Astrocyte (in vitro differentiated cells and primary cell): Measurements from ENCODE around the gene SHROOM3. TPM values are rescaled to one million over a fixed set of nuclear protein-coding genes. Genes with fewer than 3 reads are reported as not detected.

ENCODE experiments used
- DNase-seq: peaks from one replicate; pipeline ENCODE4 v3.0.0-alpha.2; 2010; ENCODE audit warnings: low read depth
- FAIRE-seq: peaks from 2 replicates; lab custom pipeline; 2011; peaks lifted over from hg19 to GRCh38; lab: Jason Lieb, UNC
- H2AFZ ChIP-seq: 2 replicates; pipeline ENCODE4 v1.6.0; 2012; ENCODE audit warnings: low read depth, low read length, inconsistent platforms
- H3K27ac ChIP-seq: 2 replicates; pipeline ENCODE4 v1.5.1; 2011; ENCODE audit warnings: low read depth, low read length, inconsistent platforms
- H3K27me3 ChIP-seq: 2 replicates; pipeline ENCODE4 v1.6.0; 2011; ENCODE audit warnings: low read length, inconsistent platforms; ENCODE audit not compliant: insufficient read depth
- H3K36me3 ChIP-seq: 2 replicates; pipeline ENCODE4 v1.5.1; 2011; ENCODE audit warnings: low read length, inconsistent platforms; ENCODE audit not compliant: insufficient read depth
- H3K4me1 ChIP-seq: 2 replicates; pipeline ENCODE4 v1.5.1; 2011; ENCODE audit warnings: low read length, inconsistent platforms; ENCODE audit not compliant: insufficient read depth
- H3K4me2 ChIP-seq: 2 replicates; pipeline ENCODE4 v1.6.0; 2012; ENCODE audit warnings: low read length, inconsistent platforms
- H3K4me3 ChIP-seq: 2 replicates; pipeline ENCODE4 v1.5.1; 2011; ENCODE audit warnings: low read depth, mild to moderate bottlenecking, low read length, inconsistent platforms; ENCODE audit not compliant: insufficient read depth
- H3K79me2 ChIP-seq: 2 replicates; pipeline ENCODE4 v1.6.0; 2012; ENCODE audit warnings: mild to moderate bottlenecking, low read length, inconsistent platforms; ENCODE audit not compliant: insufficient read depth
- H3K9ac ChIP-seq: 2 replicates; pipeline ENCODE4 v1.6.0; 2012; ENCODE audit warnings: mild to moderate bottlenecking, low read length, inconsistent platforms
- H3K9me3 ChIP-seq: 2 replicates; pipeline ENCODE4 v1.5.1; 2012; ENCODE audit warnings: low read depth, mild to moderate bottlenecking, low read length, inconsistent platforms; ENCODE audit not compliant: insufficient read depth
- H4K20me1 ChIP-seq: 2 replicates; pipeline ENCODE4 v1.6.0; 2012; ENCODE audit warnings: low read length, inconsistent platforms; ENCODE audit not compliant: insufficient read depth
- H3K27ac Mint-ChIP-seq: one replicate; pipeline ENCODE4 v1.8.0; 2021; ENCODE audit warnings: mild to moderate bottlenecking, mixed read lengths; ENCODE audit not compliant: unreplicated experiment
- H3K27me3 Mint-ChIP-seq: one replicate; pipeline ENCODE4 v1.8.0; 2021; ENCODE audit warnings: low read depth, mixed read lengths; ENCODE audit not compliant: unreplicated experiment
- H3K36me3 Mint-ChIP-seq: one replicate; pipeline ENCODE4 v1.8.0; 2021; ENCODE audit warnings: low read depth, mixed read lengths; ENCODE audit not compliant: unreplicated experiment
- H3K4me1 Mint-ChIP-seq: one replicate; pipeline ENCODE4 v1.8.0; 2021; ENCODE audit warnings: low read depth, mixed read lengths; ENCODE audit not compliant: unreplicated experiment
- H3K4me3 Mint-ChIP-seq: one replicate; pipeline ENCODE4 v1.8.0; 2021; ENCODE audit warnings: mild to moderate bottlenecking, moderate library complexity, mixed read lengths; ENCODE audit not compliant: unreplicated experiment
- H3K9me3 Mint-ChIP-seq: one replicate; pipeline ENCODE4 v1.8.0; 2021; ENCODE audit warnings: mild to moderate bottlenecking, mixed read lengths; ENCODE audit not compliant: unreplicated experiment
- EZH2 ChIP-seq: IDR thresholded peaks from 2 replicates; pipeline ENCODE4 v1.6.1; 2012; ENCODE audit warnings: mild to moderate bottlenecking, low read length, inconsistent platforms; ENCODE audit not compliant: insufficient read depth
- total RNA-seq: library from RNA; stranded (reverse); gene quantifications from 2 replicates; pipeline ENCODE4 v1.2.1, GENCODE V29; 2021
- TF ChIP-seq, protein P1 (sequence below): IDR thresholded peaks from 2 replicates; pipeline ENCODE4 v1.5.1; 2011; ENCODE audit warnings: low read depth, mild to moderate bottlenecking, inconsistent platforms, low read length, moderate library complexity; ENCODE audit not compliant: insufficient read depth

The SHROOM3 gene
- total RNA-seq, 1 donor from 2014 or later = 64.6 TPM

DNA sequence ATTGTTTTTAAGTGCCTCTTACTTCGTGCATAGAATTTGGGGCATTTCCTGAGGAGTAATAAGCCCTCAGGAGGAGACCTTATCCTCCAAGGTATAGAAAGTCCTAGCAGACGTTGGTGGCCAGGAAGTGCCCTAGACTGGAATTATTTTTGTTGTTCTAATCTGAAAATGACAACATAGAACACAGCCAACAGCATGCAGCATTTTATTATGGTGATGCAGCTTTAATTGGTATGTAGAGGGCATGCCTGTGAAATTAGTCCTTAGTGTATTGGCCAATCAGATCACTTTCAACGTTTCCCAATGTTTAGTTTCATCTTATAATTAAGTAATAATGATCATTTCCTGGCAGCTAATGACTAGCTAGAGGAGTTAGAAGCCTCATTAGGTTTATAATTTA is 199.2 kb downstream of the SHROOM3 start:
- Histone ChIP-seq H3K36me3 (no peaks in the 10 kb centered on the region), H4K20me1 (no peaks in the 10 kb centered on the region), H3K4me1 (peaks cover 2% of the 10 kb centered on the region), H2AFZ (no peak overlapping the region), H3K79me2 (no peaks in the 10 kb centered on the region), H3K27ac (peak overlapping the region; percentile 56), H3K9me3 (no peaks in the 10 kb centered on the region), H3K4me2 (peak overlapping the region; percentile 66), H3K4me3 (no peak overlapping the region), H3K27me3 (no peaks in the 10 kb centered on the region), H3K9ac (peak overlapping the region; percentile 7)
- Mint-ChIP-seq H3K4me3 (peak overlapping the region; percentile 42), H3K27me3 (no peaks in the 10 kb centered on the region), H3K27ac (peak overlapping the region; percentile 71), H3K4me1 (peaks cover 14% of the 10 kb centered on the region), H3K36me3 (peaks cover 42% of the 10 kb centered on the region), H3K9me3 (no peaks in the 10 kb centered on the region)
- FAIRE-seq (peak; percentile 89), DNase-seq (peak; percentile 77)
- TF ChIP-seq, protein P1, sequence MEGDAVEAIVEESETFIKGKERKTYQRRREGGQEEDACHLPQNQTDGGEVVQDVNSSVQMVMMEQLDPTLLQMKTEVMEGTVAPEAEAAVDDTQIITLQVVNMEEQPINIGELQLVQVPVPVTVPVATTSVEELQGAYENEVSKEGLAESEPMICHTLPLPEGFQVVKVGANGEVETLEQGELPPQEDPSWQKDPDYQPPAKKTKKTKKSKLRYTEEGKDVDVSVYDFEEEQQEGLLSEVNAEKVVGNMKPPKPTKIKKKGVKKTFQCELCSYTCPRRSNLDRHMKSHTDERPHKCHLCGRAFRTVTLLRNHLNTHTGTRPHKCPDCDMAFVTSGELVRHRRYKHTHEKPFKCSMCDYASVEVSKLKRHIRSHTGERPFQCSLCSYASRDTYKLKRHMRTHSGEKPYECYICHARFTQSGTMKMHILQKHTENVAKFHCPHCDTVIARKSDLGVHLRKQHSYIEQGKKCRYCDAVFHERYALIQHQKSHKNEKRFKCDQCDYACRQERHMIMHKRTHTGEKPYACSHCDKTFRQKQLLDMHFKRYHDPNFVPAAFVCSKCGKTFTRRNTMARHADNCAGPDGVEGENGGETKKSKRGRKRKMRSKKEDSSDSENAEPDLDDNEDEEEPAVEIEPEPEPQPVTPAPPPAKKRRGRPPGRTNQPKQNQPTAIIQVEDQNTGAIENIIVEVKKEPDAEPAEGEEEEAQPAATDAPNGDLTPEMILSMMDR = no peak
- TF ChIP-seq EZH2 = no peak

- DNase-seq = no peak
- Histone ChIP-seq H3K9ac (no peak overlapping the region), H3K79me2 (no peaks in the 10 kb centered on the region), H3K36me3 (no peaks in the 10 kb centered on the region), H3K27ac (no peak overlapping the region), H3K4me2 (no peak overlapping the region), H2AFZ (no peak overlapping the region), H3K27me3 (no peaks in the 10 kb centered on the region), H3K9me3 (no peaks in the 10 kb centered on the region), H4K20me1 (no peaks in the 10 kb centered on the region), H3K4me3 (no peak overlapping the region), H3K4me1 (peaks cover 6% of the 10 kb centered on the region)
- no peaks in the 10 kb centered on the region for H3K27me3 Mint-ChIP-seq
- H3K4me3 Mint-ChIP-seq = no peak overlapping the region
- peaks cover 3% of the 10 kb centered on the region for H3K9me3 Mint-ChIP-seq
- FAIRE-seq = no peak
- TF ChIP-seq EZH2 = no peak
- TF ChIP-seq, protein P1 = no peak
- H3K4me1 Mint-ChIP-seq = peaks cover 14% of the 10 kb centered on the region
- H3K36me3 Mint-ChIP-seq = peaks cover 38% of the 10 kb centered on the region
- H3K27ac Mint-ChIP-seq = no peak overlapping the region
Observed at GRCh38 chr4:76637712-76638361, 202.8 kb downstream of the SHROOM3 start.

GRCh38 chr4:76639288-76639687 is 204.3 kb downstream of the SHROOM3 start:
- Mint-ChIP-seq H3K36me3 (peaks cover 40% of the 10 kb centered on the region), H3K27me3 (no peaks in the 10 kb centered on the region), H3K4me1 (peaks cover 9% of the 10 kb centered on the region), H3K4me3 (no peak overlapping the region), H3K9me3 (peaks cover 3% of the 10 kb centered on the region), H3K27ac (no peak overlapping the region)
- Histone ChIP-seq H3K27ac (no peak overlapping the region), H3K36me3 (no peaks in the 10 kb centered on the region), H2AFZ (no peak overlapping the region), H4K20me1 (no peaks in the 10 kb centered on the region), H3K4me1 (peaks cover 6% of the 10 kb centered on the region), H3K4me3 (no peak overlapping the region), H3K4me2 (no peak overlapping the region), H3K79me2 (no peaks in the 10 kb centered on the region), H3K9ac (no peak overlapping the region), H3K27me3 (no peaks in the 10 kb centered on the region), H3K9me3 (no peaks in the 10 kb centered on the region)
- TF ChIP-seq EZH2 = no peak
- TF ChIP-seq, protein P1 = no peak
- DNase-seq (no peak), FAIRE-seq (no peak)
